Osteoblast (primary cell): ENCODE results near the gene CHD2. TPM values are rescaled to one million over a fixed set of nuclear protein-coding genes. Genes with fewer than 3 reads are reported as not detected.

Experiments used
- DNase-seq: peaks from one replicate; pipeline ENCODE4 v3.0.0; 2011; ENCODE audit warnings: low spot score, mixed read lengths; ENCODE audit not compliant: insufficient read length; ENCODE audit errors: missing footprints
- H2AFZ ChIP-seq: 2 replicates; pipeline ENCODE4 v1.6.0; 2011; ENCODE audit warnings: mild to moderate bottlenecking, low read length
- H3K27ac ChIP-seq: 2 replicates; pipeline ENCODE4 v1.5.1; 2011; ENCODE audit warnings: mild to moderate bottlenecking, low read depth, low read length, moderate library complexity
- H3K27me3 ChIP-seq: 2 replicates; pipeline ENCODE4 v1.6.0; 2012; ENCODE audit warnings: mild to moderate bottlenecking, control low read depth, inconsistent platforms, low read length, moderate library complexity; ENCODE audit not compliant: insufficient read depth
- H3K36me3 ChIP-seq: 2 replicates; pipeline ENCODE4 v1.5.1; 2011; ENCODE audit warnings: mild to moderate bottlenecking, low read length, control low read depth, moderate library complexity; ENCODE audit not compliant: insufficient read depth
- H3K4me1 ChIP-seq: 2 replicates; pipeline ENCODE4 v1.5.1; 2011; ENCODE audit warnings: mild to moderate bottlenecking, low read length, control low read depth, moderate library complexity; ENCODE audit not compliant: insufficient read depth
- H3K4me2 ChIP-seq: 2 replicates; pipeline ENCODE4 v1.6.0; 2011; ENCODE audit warnings: mild to moderate bottlenecking, low read length; ENCODE audit not compliant: insufficient read depth
- H3K4me3 ChIP-seq: fragments of 200-600 bp; sonication (generic); 3 replicates; pipeline ENCODE4 v1.5.1; 2012; ENCODE audit warnings: mild to moderate bottlenecking, low read length, inconsistent platforms; ENCODE audit not compliant: insufficient read depth
- H3K79me2 ChIP-seq: 2 replicates; pipeline ENCODE4 v1.6.0; 2012; ENCODE audit warnings: mild to moderate bottlenecking, low read length, control low read depth, inconsistent platforms; ENCODE audit not compliant: insufficient read depth
- H3K9me3 ChIP-seq: 2 replicates; pipeline ENCODE4 v1.5.1; 2011; ENCODE audit warnings: low read depth, low read length, control low read depth
- H4K20me1 ChIP-seq: 2 replicates; pipeline ENCODE4 v1.6.0; 2012; ENCODE audit warnings: mild to moderate bottlenecking, low read length, control low read depth; ENCODE audit not compliant: insufficient read depth
- total RNA-seq: library from RNA; depleted of rRNA; stranded (reverse); fragments of >200 nt; gene quantifications from 2 replicates; pipeline ENCODE4 v1.2.3, GENCODE V29; 2012
- TF ChIP-seq, protein P1 (sequence below): IDR thresholded peaks from 2 replicates; pipeline ENCODE4 v1.5.1; 2011; ENCODE audit warnings: mild to moderate bottlenecking, low read depth, low read length, moderate library complexity; ENCODE audit errors: extremely low read depth

Gene CHD2
- total RNA-seq, 1 donor = 98.8 TPM

DNA sequence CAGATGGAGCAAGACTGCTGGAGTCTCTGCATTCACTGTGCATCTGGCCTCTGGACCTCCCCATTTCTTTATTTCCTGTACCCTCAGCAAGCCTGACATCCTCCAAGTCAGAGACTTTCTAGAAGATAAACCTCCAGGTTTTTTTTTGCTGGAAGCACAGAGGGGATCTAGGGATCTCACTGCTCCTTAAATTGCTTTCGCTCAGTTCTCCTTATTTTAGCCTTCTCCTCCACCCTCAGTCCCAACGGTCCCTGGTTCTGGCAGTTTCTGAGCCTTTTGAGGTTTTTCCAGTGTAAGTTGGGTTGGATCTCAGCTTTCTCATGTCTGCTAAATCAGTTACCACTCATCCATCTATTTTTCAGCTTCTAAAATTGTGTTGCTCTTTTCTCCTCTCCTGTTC is 22.7 kb upstream of the CHD2 start:
- Histone ChIP-seq H3K27me3 (no peaks in the 10 kb centered on the region), H3K4me3 (no peak overlapping the region), H3K27ac (no peak overlapping the region), H3K79me2 (no peaks in the 10 kb centered on the region), H3K36me3 (no peaks in the 10 kb centered on the region), H4K20me1 (no peaks in the 10 kb centered on the region), H2AFZ (peak overlapping the region; percentile 74), H3K9me3 (no peaks in the 10 kb centered on the region), H3K4me1 (peaks cover 14% of the 10 kb centered on the region), H3K4me2 (no peak overlapping the region)
- TF ChIP-seq, protein P1, sequence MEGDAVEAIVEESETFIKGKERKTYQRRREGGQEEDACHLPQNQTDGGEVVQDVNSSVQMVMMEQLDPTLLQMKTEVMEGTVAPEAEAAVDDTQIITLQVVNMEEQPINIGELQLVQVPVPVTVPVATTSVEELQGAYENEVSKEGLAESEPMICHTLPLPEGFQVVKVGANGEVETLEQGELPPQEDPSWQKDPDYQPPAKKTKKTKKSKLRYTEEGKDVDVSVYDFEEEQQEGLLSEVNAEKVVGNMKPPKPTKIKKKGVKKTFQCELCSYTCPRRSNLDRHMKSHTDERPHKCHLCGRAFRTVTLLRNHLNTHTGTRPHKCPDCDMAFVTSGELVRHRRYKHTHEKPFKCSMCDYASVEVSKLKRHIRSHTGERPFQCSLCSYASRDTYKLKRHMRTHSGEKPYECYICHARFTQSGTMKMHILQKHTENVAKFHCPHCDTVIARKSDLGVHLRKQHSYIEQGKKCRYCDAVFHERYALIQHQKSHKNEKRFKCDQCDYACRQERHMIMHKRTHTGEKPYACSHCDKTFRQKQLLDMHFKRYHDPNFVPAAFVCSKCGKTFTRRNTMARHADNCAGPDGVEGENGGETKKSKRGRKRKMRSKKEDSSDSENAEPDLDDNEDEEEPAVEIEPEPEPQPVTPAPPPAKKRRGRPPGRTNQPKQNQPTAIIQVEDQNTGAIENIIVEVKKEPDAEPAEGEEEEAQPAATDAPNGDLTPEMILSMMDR = no peak
- no peak for DNase-seq

GRCh38 chr15:92878593-92879053 is 21.5 kb upstream of the CHD2 start:
- no peaks in the 10 kb centered on the region for H3K9me3 ChIP-seq
- H3K4me2 ChIP-seq = no peak overlapping the region
- H3K27me3 ChIP-seq = no peaks in the 10 kb centered on the region
- peak overlapping the region; percentile 19 for H2AFZ ChIP-seq
- DNase-seq = no peak
- no peak overlapping the region for H3K27ac ChIP-seq
- no peaks in the 10 kb centered on the region for H3K36me3 ChIP-seq
- peaks cover 8% of the 10 kb centered on the region for H3K79me2 ChIP-seq
- TF ChIP-seq, protein P1 = no peak
- no peaks in the 10 kb centered on the region for H4K20me1 ChIP-seq
- H3K4me3 ChIP-seq = no peak overlapping the region
- H3K4me1 ChIP-seq = peaks cover 14% of the 10 kb centered on the region

GRCh38 chr15:92879949-92880725 is 20.0 kb upstream of the CHD2 start:
- Histone ChIP-seq H3K4me1 (peaks cover 14% of the 10 kb centered on the region), H3K36me3 (no peaks in the 10 kb centered on the region), H4K20me1 (peaks cover 10% of the 10 kb centered on the region), H2AFZ (peak overlapping the region; percentile 94), H3K4me2 (no peak overlapping the region), H3K79me2 (peaks cover 23% of the 10 kb centered on the region), H3K27me3 (no peaks in the 10 kb centered on the region), H3K4me3 (no peak overlapping the region), H3K27ac (no peak overlapping the region), H3K9me3 (no peaks in the 10 kb centered on the region)
- TF ChIP-seq, protein P1 = no peak
- no peak for DNase-seq

DNA sequence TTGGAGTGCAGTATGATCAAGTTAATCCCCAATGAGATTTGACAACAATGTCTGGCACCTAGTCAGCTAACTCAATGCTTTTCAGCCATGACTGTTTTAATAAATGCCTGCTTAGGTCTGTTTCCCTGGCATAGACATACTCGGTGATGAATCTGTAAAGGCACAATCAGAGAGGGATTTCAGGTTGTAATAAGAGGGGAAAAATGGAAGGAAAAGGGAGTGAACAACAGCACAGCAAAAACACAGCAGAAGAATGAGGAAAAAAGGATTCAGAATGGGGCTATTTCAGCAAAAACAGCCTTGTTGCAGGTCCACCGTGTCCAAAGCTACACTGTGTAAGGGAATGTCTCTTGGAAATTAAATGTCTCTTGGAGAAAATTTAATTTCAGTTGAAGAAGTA is 19.3 kb upstream of the CHD2 start:
- Histone ChIP-seq H4K20me1 (peaks cover 13% of the 10 kb centered on the region), H3K36me3 (no peaks in the 10 kb centered on the region), H3K27me3 (no peaks in the 10 kb centered on the region), H3K9me3 (no peaks in the 10 kb centered on the region), H3K27ac (peak overlapping the region; percentile 84), H3K4me3 (no peak overlapping the region), H3K79me2 (peaks cover 30% of the 10 kb centered on the region), H3K4me2 (peak overlapping the region; percentile 91), H3K4me1 (peaks cover 17% of the 10 kb centered on the region), H2AFZ (peak overlapping the region; percentile 94)
- TF ChIP-seq, protein P1 = no peak
- DNase-seq = no peak
